Measurements from ENCODE around the gene CSNK2A2.

DNA sequence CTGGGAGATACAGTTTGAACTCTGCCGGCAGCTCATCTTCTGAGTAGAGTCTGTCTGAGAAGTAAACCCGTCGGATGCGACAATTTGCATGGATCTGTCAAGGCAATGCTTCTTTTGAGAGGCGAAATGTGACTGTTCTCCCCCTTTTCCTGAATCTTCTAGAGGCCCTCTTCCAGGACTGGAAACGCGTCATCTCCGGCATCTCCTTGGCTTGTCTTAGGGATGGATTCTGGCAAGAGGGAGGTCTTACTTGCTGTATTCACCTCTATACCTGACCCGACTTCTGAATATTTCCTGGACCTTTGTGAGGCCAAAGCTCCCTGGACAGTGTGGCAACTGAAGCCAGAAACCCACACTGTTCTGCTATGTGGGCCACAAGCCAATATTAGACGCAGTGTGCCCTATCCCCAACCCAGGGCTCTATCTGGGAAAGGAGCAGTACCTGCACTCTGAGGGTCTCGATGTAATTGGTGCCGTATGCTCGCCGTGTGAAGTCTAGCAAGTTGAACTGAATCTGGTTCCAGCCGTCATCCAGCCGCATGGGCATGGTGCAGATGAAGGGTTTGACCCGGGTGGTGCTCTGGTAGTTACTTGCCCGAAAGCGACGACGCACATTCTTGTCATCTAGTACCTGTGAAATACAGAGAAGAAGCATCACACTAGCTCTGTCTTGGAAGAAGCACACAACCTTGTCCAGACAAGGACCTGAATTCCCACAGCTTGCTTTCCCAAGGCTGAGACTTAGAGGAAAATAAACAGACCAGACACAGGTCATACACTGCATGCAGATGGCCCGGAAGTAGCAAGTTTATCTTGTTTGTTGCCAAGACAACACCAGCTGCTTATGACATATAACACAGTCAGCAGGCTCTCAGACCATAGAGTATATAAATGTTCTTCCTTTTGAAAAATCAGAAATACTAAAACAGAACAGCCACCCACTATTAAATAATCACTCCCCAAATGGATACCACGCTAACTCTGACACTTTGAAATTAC is 82.8 kb downstream of the CSNK2A2 start:
- no peak for TF ChIP-seq YY1 (IDR thresholded peaks at IDR 0.05; ENCODE audit: insufficient read depth, insufficient read length)
- no peak for TF ChIP-seq ZNF274 (IDR thresholded peaks at IDR 0.05; ENCODE audit: low read depth, low read length)
- no peak for TF ChIP-seq SUZ12 (IDR thresholded peaks at IDR 0.05; ENCODE audit: extremely low read depth, insufficient read depth, insufficient read length)
